Aorta (tissue), 5 donors: ENCODE results near the gene MAGED1. TPM values are rescaled to one million over a fixed set of nuclear protein-coding genes. Genes with fewer than 3 reads are reported as not detected.

Experiments used
- ATAC-seq: fragments of 200-7000 bp; cut with Tn5 transposase; one replicate; pipeline ENCODE4 v1.9.1; 2022; ENCODE audit warnings: moderate library complexity; ENCODE audit not compliant: low FRiP score
- DNase-seq, 2 donors: peaks; one replicate each; pipeline ENCODE4 v3.0.0-alpha.2; 2020
- H3K27ac ChIP-seq, 2 donors: one replicate each; pipeline ENCODE4 v1.5.1; 2013; ENCODE audit warnings: low read length in 2 of 2, mild to moderate bottlenecking in 2 of 2, moderate library complexity in 2 of 2, control low read depth in 1 of 2, inconsistent platforms in 1 of 2, low read depth in 1 of 2
- H3K27me3 ChIP-seq, 2 donors: one replicate each; pipeline ENCODE4 v1.6.1; 2013; ENCODE audit warnings: control low read depth in 1 of 2, low read length in 1 of 2, mild to moderate bottlenecking in 1 of 2, moderate library complexity in 1 of 2; ENCODE audit not compliant: insufficient read depth in 2 of 2, control insufficient read depth in 1 of 2
- H3K36me3 ChIP-seq, 2 donors: one replicate each; pipeline ENCODE4 v1.6.1; 2013; ENCODE audit warnings: control low read depth in 1 of 2, low read length in 1 of 2, mild to moderate bottlenecking in 1 of 2; ENCODE audit not compliant: insufficient read depth in 2 of 2, control insufficient read depth in 1 of 2
- H3K4me1 ChIP-seq, 2 donors: one replicate each; pipeline ENCODE4 v1.6.1; 2013; ENCODE audit warnings: low read length in 2 of 2, control low read depth in 1 of 2, mild to moderate bottlenecking in 1 of 2, moderate library complexity in 1 of 2; ENCODE audit not compliant: insufficient read depth in 2 of 2, control insufficient read depth in 1 of 2
- H3K4me3 ChIP-seq, 2 donors: one replicate each; pipeline ENCODE4 v1.5.1; 2013; ENCODE audit warnings: low read length in 2 of 2, control low read depth in 1 of 2, mild to moderate bottlenecking in 1 of 2
- H3K9me3 ChIP-seq: one replicate; pipeline ENCODE4 v1.6.1; 2013; ENCODE audit warnings: mild to moderate bottlenecking, low read length; ENCODE audit not compliant: control insufficient read depth
- WGBS, 2 donors: extraction: QIAGEN DNeasy Blood & Tissue Kit; methylation state at CpG; one replicate each; pipeline ENCODE4 v1.1.7; 2013; 5-methylcytosine and 5-hydroxymethylcytosine counted together
- intact Hi-C, 2 donors: fragments of 100-400 bp; cut with DNase I; formaldehyde crosslinking; loops; one replicate each; pipeline versions ENCODE4 v1.14.2 to v1.15.0; 2022
- polyA plus RNA-seq, 2 donors: library from polyadenylated mRNA; stranded (reverse); fragments of 200-250 nt; gene quantifications; one replicate each; pipeline ENCODE4 v1.2.3, GENCODE V29; 2013
- total RNA-seq, 2 donors: library from RNA; stranded (reverse); fragmentation: NEBNext Ultra II Directional; extraction: Animal tissue kit (Norgen Biotek cat#: 25700); gene quantifications; one replicate each; pipeline ENCODE4 v1.2.1, GENCODE V29; 2021
- donor health status: healthy with polysubstance abuse.
- donor health status: Bipolar disorder and iron deficiency.
- donor health status: DM: no; HTN: no; CAD: no.
- donor health status: DM: no; HTN: no; CAD: no.
- donor health status: DM: yes; HTN: yes; CAD: no.

The MAGED1 gene
- total and polyA plus RNA-seq, 4 donors = 26.7 to 91.2 (median 70.1) TPM

DNA sequence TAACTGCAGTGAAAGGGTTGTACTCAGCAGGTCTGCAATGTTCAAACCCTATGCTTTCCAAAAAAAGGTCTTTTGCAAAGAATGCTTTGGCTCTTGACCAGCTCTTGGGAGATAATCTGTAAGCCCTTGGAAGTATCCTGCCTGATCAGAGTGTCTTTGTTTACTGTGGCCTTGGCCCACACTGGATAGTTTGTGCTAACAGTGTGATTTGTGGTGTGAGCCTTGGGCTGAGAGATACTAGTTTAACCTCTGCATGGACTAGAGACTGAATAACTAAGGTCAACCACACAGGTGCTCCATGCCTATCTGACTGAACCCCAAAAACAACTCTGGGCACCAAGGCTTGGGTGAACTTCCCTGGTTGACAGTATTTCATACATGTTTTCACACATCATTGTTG is 3.6 kb upstream of the MAGED1 start:
- Histone ChIP-seq H3K27ac (no peak overlapping the region), H3K4me3 (no peak overlapping the region), H3K9me3 (no peaks in the 10 kb centered on the region), H3K4me1 (no peaks in the 10 kb centered on the region), H3K36me3 (no peaks in the 10 kb centered on the region), H3K27me3 (no peaks in the 10 kb centered on the region)
- DNase-seq (no peak), ATAC-seq (no peak)
- intact Hi-C loops = loop anchor here in 1 of 2 donors (10.0 kb wide), 1 partner anchor 395 kb away; the partner anchor contains the start of gene NUDT11

DNA sequence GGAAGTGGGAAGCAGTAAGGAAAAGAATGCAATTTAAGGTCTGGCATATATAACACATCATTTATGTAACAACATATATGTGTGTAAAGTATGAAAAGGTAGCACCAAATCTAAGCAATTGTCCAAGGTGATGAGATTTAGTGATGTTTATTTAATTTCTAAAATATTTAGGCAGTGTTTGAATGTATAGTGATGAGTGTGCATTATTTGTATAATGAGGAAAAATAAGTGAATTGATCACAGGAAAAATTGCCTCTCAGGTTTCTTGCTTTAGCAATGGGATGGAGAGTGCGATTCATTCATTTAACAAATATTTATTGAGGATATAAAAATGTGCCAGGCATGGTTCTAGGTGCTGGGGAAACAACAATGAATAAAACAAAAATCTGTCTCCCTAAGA is 2.2 kb upstream of the MAGED1 start:
- Histone ChIP-seq H3K27ac (no peak overlapping the region), H3K9me3 (no peaks in the 10 kb centered on the region), H3K36me3 (no peaks in the 10 kb centered on the region), H3K4me3 (no peak overlapping the region), H3K4me1 (no peaks in the 10 kb centered on the region), H3K27me3 (no peaks in the 10 kb centered on the region)
- ATAC-seq (no peak), DNase-seq (no peak)
- WGBS, 2 donors = 83 to 100% methylated on average over 1 of the region's 1 CpG
- intact Hi-C loops = loop anchor here in 1 of 2 donors (10.0 kb wide), 1 partner anchor 396 kb away; the partner anchor contains the start of gene NUDT11

DNA sequence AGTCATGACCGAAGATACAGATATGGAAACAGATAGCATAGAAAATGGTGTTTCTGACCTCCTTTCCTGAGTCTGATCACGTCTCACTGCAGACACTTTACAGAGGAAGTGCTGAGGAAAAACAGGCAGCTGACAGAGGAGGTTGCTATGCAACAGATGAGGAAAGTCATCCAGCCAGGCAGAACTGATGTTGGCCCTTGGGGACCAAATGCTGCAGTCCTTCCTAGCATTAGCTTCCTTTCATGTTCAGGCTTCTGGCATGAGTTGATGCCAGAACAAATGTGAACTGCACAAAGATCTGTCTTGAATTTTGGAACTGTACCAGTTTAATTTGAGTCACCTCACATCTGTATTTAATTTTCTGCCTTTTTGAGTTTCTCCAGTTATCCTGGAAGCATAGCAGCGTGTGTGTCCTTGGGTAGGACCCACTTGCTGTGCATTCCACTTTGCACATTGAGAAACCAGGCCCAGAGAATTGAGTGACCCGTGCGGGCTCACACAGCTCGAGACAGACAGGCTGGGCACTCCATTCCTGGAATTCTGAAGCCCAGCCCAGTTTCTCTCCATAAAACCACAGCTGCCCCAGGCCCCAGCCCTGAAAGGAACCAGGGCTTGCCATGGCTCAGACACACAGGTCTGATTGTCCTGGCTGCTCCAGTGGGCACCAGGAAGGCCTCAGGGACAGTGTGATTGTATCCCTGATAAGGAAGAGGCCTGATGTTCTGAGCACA is 1.4 kb upstream of the MAGED1 start:
- Histone ChIP-seq H3K4me3 (no peak overlapping the region), H3K4me1 (no peaks in the 10 kb centered on the region), H3K27me3 (no peaks in the 10 kb centered on the region), H3K9me3 (no peaks in the 10 kb centered on the region), H3K36me3 (no peaks in the 10 kb centered on the region), H3K27ac (peak overlapping the region in 1 of 2 donors; percentile 87)
- peak in 1 of 2 donors; percentile 61 for DNase-seq
- WGBS, 2 donors = 11 to 29% methylated on average over 6 of the region's 6 CpGs
- intact Hi-C loops = loop anchor here in 1 of 2 donors (10.0 kb wide), 1 partner anchor 397 kb away; the partner anchor contains the start of gene NUDT11
- no peak for ATAC-seq

DNA sequence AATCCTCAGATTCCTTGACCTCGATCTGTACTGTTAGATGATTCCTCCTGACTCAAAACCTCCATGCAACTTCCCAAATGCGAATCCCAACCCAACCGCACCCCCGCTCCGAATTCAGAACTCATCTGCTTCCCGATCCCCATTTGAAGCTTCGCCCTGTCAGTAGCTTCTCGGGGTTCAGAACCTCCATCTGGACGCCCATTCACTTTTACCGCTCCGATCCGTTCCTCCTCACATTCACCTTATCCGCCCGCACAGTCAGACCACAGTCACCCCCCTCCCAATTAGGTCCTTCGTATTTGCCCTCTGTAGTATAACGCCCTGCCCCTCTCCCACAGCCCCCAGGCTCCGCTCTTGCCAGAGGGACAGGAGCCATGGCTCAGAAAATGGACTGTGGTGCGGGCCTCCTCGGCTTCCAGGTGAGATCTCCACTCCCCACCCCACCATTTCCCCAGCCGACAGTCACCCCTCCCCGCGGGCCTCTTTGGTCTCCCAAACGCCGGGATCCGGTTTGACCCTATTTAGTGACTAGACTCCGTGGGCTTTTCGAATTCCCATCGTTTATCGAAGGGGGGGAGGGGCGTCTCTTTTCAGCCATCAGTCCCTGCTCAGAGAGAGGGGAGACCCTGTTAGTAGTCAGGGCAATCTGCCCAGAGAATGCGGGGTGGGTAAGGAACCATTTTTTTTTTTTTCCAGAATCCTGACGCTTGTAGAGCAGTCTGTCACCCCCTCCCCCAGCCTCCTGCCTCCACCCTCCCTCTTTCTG is 691 bp downstream of the MAGED1 start:
- H3K9me3 ChIP-seq = no peaks in the 10 kb centered on the region
- intact Hi-C loops = loop anchor here in 1 of 2 donors (10.0 kb wide), 1 partner anchor 399 kb away; the partner anchor contains the start of gene NUDT11
- ATAC-seq (peak; percentile 9), DNase-seq (peak in 1 of 2 donors; percentile 65)
- H3K4me1 ChIP-seq = no peaks in the 10 kb centered on the region
- H3K36me3 ChIP-seq = peaks cover 0 to 3% of the 10 kb centered on the region in 2 donors
- H3K27me3 ChIP-seq = no peaks in the 10 kb centered on the region
- WGBS, 2 donors = 0 to 30% methylated on average over 30 to 32 of the region's 32 CpGs
- peak overlapping the region in 1 of 2 donors; percentile 72 for H3K27ac ChIP-seq
- peak overlapping the region; percentile 52 to 58 for H3K4me3 ChIP-seq

DNA sequence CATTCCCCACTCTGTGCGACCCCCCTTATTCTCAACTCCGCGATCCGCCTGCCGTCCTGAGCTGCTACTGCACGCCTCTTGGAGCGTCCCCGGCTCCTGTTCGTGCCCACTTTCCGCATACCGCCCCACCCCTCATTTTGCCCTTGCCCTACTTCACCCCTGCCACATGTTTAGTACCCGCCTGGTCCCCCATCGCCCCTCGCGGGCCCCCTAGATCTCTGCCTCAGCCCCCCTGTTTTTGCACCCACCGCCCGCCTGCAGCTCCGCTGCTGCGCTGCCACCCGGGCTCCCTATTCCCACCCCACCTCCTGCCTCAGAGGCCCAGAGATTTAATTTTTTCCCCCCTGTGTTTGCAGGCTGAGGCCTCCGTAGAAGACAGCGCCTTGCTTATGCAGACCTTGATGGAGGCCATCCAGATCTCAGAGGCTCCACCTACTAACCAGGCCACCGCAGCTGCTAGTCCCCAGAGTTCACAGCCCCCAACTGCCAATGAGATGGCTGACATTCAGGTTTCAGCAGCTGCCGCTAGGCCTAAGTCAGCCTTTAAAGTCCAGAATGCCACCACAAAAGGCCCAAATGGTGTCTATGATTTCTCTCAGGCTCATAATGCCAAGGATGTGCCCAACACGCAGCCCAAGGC is 1.4 kb downstream of the MAGED1 start:
- 1 to 28% methylated on average over 25 of the region's 25 CpGs for WGBS, 2 donors
- intact Hi-C loops = loop anchor here in 1 of 2 donors (10.0 kb wide), 1 partner anchor 400 kb away; the partner anchor contains the start of gene NUDT11
- peak overlapping the region; percentile 52 to 58 for H3K4me3 ChIP-seq
- ATAC-seq (peak; percentile 16), DNase-seq (peak in 1 of 2 donors; percentile 74)
- no peaks in the 10 kb centered on the region for H3K4me1 ChIP-seq
- H3K9me3 ChIP-seq = no peaks in the 10 kb centered on the region
- H3K27ac ChIP-seq = peak overlapping the region in 1 of 2 donors; percentile 69
- no peaks in the 10 kb centered on the region for H3K27me3 ChIP-seq
- peaks cover 0 to 3% of the 10 kb centered on the region in 2 donors for H3K36me3 ChIP-seq

DNA sequence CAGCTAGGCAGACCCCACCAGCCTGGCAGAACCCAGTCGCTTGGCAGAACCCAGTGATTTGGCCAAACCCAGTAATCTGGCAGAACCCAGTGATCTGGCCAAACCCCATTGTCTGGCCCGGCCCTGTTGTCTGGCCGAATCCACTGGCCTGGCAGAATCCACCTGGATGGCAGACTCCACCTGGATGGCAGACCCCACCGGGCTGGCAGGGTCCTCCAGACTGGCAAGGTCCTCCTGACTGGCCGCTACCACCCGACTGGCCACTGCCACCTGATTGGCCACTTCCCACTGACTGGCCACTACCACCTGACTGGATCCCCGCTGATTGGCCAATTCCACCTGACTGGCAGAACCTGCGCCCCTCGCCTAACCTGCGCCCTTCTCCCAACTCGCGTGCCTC is 3.2 kb downstream of the MAGED1 start:
- DNase-seq (peak in 1 of 2 donors; percentile 68), ATAC-seq (no peak)
- Histone ChIP-seq H3K9me3 (no peaks in the 10 kb centered on the region), H3K36me3 (peaks cover 0 to 5% of the 10 kb centered on the region in 2 donors), H3K27ac (no peak overlapping the region), H3K27me3 (no peaks in the 10 kb centered on the region), H3K4me1 (no peaks in the 10 kb centered on the region), H3K4me3 (no peak overlapping the region)
- WGBS, 2 donors = 82 to 90% methylated on average over 12 of the region's 12 CpGs
- intact Hi-C loops = loop anchor here in 1 of 2 donors (10.0 kb wide), 1 partner anchor 402 kb away; the partner anchor contains the start of gene NUDT11

DNA sequence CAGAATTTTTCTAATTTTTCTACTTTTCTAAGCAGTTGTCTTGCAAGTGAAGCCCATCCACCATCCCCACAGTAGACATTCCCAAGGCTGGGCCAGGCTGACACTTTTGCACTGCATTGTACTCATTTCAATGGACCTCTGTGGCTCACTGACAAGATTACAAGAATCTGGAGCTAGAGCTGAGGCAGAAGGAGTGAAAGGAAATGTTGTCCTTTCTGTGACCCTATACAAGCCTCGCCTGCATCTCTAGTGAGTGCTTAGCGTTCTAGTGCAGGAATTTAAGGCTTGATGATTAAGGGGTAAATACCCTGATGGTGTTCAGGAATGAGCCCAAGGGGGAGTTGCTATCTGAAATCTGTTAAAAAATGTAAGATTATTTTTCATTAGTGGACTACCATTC is 6.3 kb downstream of the MAGED1 start:
- WGBS, 2 donors = 33 to 55% methylated on average over 2 of the region's 2 CpGs

DNA sequence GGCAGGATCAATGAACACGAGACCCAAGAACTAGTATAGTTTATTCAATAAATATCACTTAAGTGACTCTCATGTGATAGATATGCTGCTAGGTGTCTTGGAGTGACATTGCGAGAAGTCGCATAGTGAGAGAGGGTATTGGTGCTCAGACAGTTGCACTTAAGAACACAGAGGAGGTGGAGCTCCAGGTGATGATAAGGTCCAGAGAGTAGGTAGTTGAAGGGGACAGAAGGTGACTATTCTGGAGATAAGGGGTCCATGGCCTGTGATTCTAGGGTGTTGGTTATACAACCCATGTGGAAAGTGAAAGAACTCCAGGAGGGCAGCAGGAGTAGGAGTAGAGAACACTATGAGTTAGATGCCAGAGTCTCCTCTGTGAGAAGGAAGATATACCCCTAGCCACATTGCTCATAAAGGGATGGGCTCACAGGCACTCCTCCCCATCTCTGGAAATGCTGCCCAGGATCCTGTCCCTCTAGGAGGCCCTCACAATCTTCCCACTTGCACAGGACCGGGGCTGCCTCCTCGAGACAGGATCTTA is 9.2 kb downstream of the MAGED1 start:
- no peak overlapping the region for H3K27ac ChIP-seq
- H3K9me3 ChIP-seq = no peaks in the 10 kb centered on the region
- WGBS, 2 donors = 76 to 81% methylated on average over 5 of the region's 5 CpGs
- intact Hi-C loops = no loop called here
- H3K27me3 ChIP-seq = no peaks in the 10 kb centered on the region
- H3K36me3 ChIP-seq = peaks cover 0 to 2% of the 10 kb centered on the region in 2 donors
- H3K4me1 ChIP-seq = no peaks in the 10 kb centered on the region
- no peak for ATAC-seq
- no peak for DNase-seq
- no peak overlapping the region for H3K4me3 ChIP-seq

More for the DNA sequence above, 6.3 kb downstream of the MAGED1 start:
- Histone ChIP-seq H3K4me3 (no peak overlapping the region), H3K27me3 (no peaks in the 10 kb centered on the region), H3K4me1 (no peaks in the 10 kb centered on the region), H3K9me3 (no peaks in the 10 kb centered on the region), H3K36me3 (peaks cover 0 to 5% of the 10 kb centered on the region in 2 donors), H3K27ac (no peak overlapping the region)
- intact Hi-C loops = loop anchor here in 1 of 2 donors (10.0 kb wide), 1 partner anchor 405 kb away; the partner anchor contains the start of gene NUDT11
- ATAC-seq (no peak), DNase-seq (no peak)
